ENCODE data around the gene TLR3. TPM values are rescaled to one million over a fixed set of nuclear protein-coding genes. Genes with fewer than 3 reads are reported as not detected.
"Not testable (repeated sequence)": the region's sequence is repeated elsewhere in the genome, so short reads cannot be mapped to it uniquely, and the experiment has no call there.

Gene TLR3
- total RNA-seq, 3 donors from 2014 or later (not counting 1 experiment from before 2014, with no cell fraction given), result 4.9 to 9.5 (median 8.3) TPM

GRCh38 chr4:186037692-186038658 is 31.0 kb upstream of the TLR3 start:
- Histone ChIP-seq H3K27ac (ENCODE audit: low read length) (no peak overlapping the region), H3K9me3 (ENCODE audit: control insufficient read depth, insufficient read depth, low read length) (no peaks in the 10 kb centered on the region), H3K4me3 (ENCODE audit: low read length) (no peak overlapping the region), H3K36me3 (ENCODE audit: control insufficient read depth, insufficient read depth, low read length) (no peaks in the 10 kb centered on the region), H3K27me3 (ENCODE audit: control insufficient read depth, insufficient read depth, low read length) (no peaks in the 10 kb centered on the region), H3K4me1 (ENCODE audit: control insufficient read depth, insufficient read depth, low read length) (no peaks in the 10 kb centered on the region)
- intact Hi-C loops (cut with micrococcal nuclease), result loop anchor here (1.0 kb wide), 2 partner anchors 398 to 999 kb away; no protein-coding TSS in a partner anchor
- no peaks in the 10 kb centered on the region for H3K9me3 Mint-ChIP-seq
- H3K4me3 Mint-ChIP-seq, result peak overlapping the region; percentile 26
- peak; percentile 84 for TF ChIP-seq CTCF (IDR thresholded peaks at IDR 0.05)
- 31% methylated on average over 12 of the region's 12 CpGs for WGBS (ENCODE audit: insufficient coverage)
- H3K27ac Mint-ChIP-seq, result no peak overlapping the region
- no peaks in the 10 kb centered on the region for H3K4me1 Mint-ChIP-seq
- H3K27me3 Mint-ChIP-seq (ENCODE audit: low read depth in 2 of 2), result peaks cover 14 to 30% of the 10 kb centered on the region in 2 donors
- peak; percentile 70 to 79 (median 72) for ATAC-seq
- H3K36me3 Mint-ChIP-seq, result no peaks in the 10 kb centered on the region
- DNase-seq, result peak in 1 of 2 donors; percentile 65

GRCh38 chr4:186039697-186040096 is 29.3 kb upstream of the TLR3 start:
- no peak for TF ChIP-seq CTCF (IDR thresholded peaks at IDR 0.05)
- Histone ChIP-seq H3K4me3 (ENCODE audit: low read length) (no peak overlapping the region), H3K9me3 (ENCODE audit: control insufficient read depth, insufficient read depth, low read length) (no peaks in the 10 kb centered on the region), H3K27me3 (ENCODE audit: control insufficient read depth, insufficient read depth, low read length) (no peaks in the 10 kb centered on the region), H3K27ac (ENCODE audit: low read length) (no peak overlapping the region), H3K4me1 (ENCODE audit: control insufficient read depth, insufficient read depth, low read length) (no peaks in the 10 kb centered on the region), H3K36me3 (ENCODE audit: control insufficient read depth, insufficient read depth, low read length) (no peaks in the 10 kb centered on the region)
- WGBS (ENCODE audit: insufficient coverage), result 75% methylated on average over 16 of the region's 16 CpGs
- ATAC-seq (no peak), DNase-seq (no peak)
- Mint-ChIP-seq H3K27me3 (ENCODE audit: low read depth in 2 of 2) (peaks cover 12 to 30% of the 10 kb centered on the region in 2 donors), H3K4me1 (no peaks in the 10 kb centered on the region), H3K27ac (no peak overlapping the region), H3K4me3 (no peak overlapping the region), H3K9me3 (no peaks in the 10 kb centered on the region), H3K36me3 (no peaks in the 10 kb centered on the region)
- intact Hi-C loops (cut with micrococcal nuclease), result no loop called here

GRCh38 chr4:186040316-186040715 is 28.6 kb upstream of the TLR3 start:
- Histone ChIP-seq H3K27ac (ENCODE audit: low read length) (no peak overlapping the region), H3K9me3 (ENCODE audit: control insufficient read depth, insufficient read depth, low read length) (no peaks in the 10 kb centered on the region), H3K27me3 (ENCODE audit: control insufficient read depth, insufficient read depth, low read length) (no peaks in the 10 kb centered on the region), H3K4me3 (ENCODE audit: low read length) (no peak overlapping the region), H3K4me1 (ENCODE audit: control insufficient read depth, insufficient read depth, low read length) (no peaks in the 10 kb centered on the region), H3K36me3 (ENCODE audit: control insufficient read depth, insufficient read depth, low read length) (no peaks in the 10 kb centered on the region)
- WGBS (ENCODE audit: insufficient coverage), result 93% methylated on average over 12 of the region's 12 CpGs
- DNase-seq (no peak), ATAC-seq (no peak)
- no peak overlapping the region for H3K4me3 Mint-ChIP-seq
- no peaks in the 10 kb centered on the region for H3K9me3 Mint-ChIP-seq
- H3K27ac Mint-ChIP-seq, result no peak overlapping the region
- H3K36me3 Mint-ChIP-seq, result no peaks in the 10 kb centered on the region
- intact Hi-C loops (cut with micrococcal nuclease), result no loop called here
- TF ChIP-seq CTCF (IDR thresholded peaks at IDR 0.05), result no peak
- peaks cover 9 to 30% of the 10 kb centered on the region in 2 donors for H3K27me3 Mint-ChIP-seq (ENCODE audit: low read depth in 2 of 2)
- H3K4me1 Mint-ChIP-seq, result no peaks in the 10 kb centered on the region

GRCh38 chr4:186047501-186047900 is 21.5 kb upstream of the TLR3 start:
- H3K4me3 Mint-ChIP-seq; H3K4me1 Mint-ChIP-seq; H3K4me3 ChIP-seq (ENCODE audit: low read length); H3K27ac ChIP-seq (ENCODE audit: low read length); ATAC-seq; H3K36me3 ChIP-seq (ENCODE audit: control insufficient read depth, insufficient read depth, low read length); H3K36me3 Mint-ChIP-seq; H3K27ac Mint-ChIP-seq; H3K9me3 Mint-ChIP-seq; H3K27me3 Mint-ChIP-seq (ENCODE audit: low read depth in 2 of 2); H3K9me3 ChIP-seq (ENCODE audit: control insufficient read depth, insufficient read depth, low read length); H3K27me3 ChIP-seq (ENCODE audit: control insufficient read depth, insufficient read depth, low read length); intact Hi-C loops (cut with micrococcal nuclease); DNase-seq; H3K4me1 ChIP-seq (ENCODE audit: control insufficient read depth, insufficient read depth, low read length): not testable (repeated sequence)
- WGBS (ENCODE audit: insufficient coverage), result 50% methylated on average over 5 of the region's 5 CpGs

- H3K4me3 Mint-ChIP-seq; H3K27ac Mint-ChIP-seq; H3K9me3 ChIP-seq (ENCODE audit: control insufficient read depth, insufficient read depth, low read length); H3K27me3 Mint-ChIP-seq (ENCODE audit: low read depth in 2 of 2); H3K36me3 Mint-ChIP-seq; H3K9me3 Mint-ChIP-seq; H3K4me1 ChIP-seq (ENCODE audit: control insufficient read depth, insufficient read depth, low read length); H3K27ac ChIP-seq (ENCODE audit: low read length); H3K36me3 ChIP-seq (ENCODE audit: control insufficient read depth, insufficient read depth, low read length); ATAC-seq; DNase-seq; H3K27me3 ChIP-seq (ENCODE audit: control insufficient read depth, insufficient read depth, low read length); intact Hi-C loops (cut with micrococcal nuclease); H3K4me3 ChIP-seq (ENCODE audit: low read length); H3K4me1 Mint-ChIP-seq: not testable (repeated sequence)
- WGBS (ENCODE audit: insufficient coverage), result 75% methylated on average over 8 of the region's 8 CpGs
Measured at GRCh38 chr4:186050135-186050534, 18.8 kb upstream of the TLR3 start.
